GM21723 (cell line): ENCODE results near the gene ELAVL4.
"Not testable (repeated sequence)": the region's sequence is repeated elsewhere in the genome, so short reads cannot be mapped to it uniquely, and the experiment has no call there.

Experiments used
- ATAC-seq: cut with Tn5 transposase; IDR thresholded peaks from one replicate; pipeline ENCODE4 v1.9.1; 2021; ENCODE audit warnings: mild to moderate bottlenecking, moderate library complexity; ENCODE audit not compliant: unreplicated experiment

The ELAVL4 gene

DNA sequence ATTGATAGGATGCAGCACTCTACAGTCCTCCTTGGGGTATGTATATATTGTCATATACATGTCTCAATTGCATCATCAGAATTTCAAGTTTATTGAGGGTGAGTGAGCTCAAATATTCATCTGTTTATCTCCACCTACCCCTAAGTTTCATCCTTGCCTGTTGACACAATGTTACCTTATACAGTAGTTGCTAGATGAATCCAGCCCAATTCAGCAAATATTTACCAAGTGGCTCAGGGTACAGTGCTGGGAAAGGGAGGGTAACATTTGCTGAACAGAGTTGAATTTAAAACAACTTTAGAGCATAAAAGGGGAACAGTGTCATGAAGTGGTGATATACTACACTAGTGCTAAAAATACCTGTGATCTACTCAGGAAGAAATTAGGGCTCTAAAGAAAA, 14.4 kb downstream of the ELAVL4 start:
- no peak for ATAC-seq

DNA sequence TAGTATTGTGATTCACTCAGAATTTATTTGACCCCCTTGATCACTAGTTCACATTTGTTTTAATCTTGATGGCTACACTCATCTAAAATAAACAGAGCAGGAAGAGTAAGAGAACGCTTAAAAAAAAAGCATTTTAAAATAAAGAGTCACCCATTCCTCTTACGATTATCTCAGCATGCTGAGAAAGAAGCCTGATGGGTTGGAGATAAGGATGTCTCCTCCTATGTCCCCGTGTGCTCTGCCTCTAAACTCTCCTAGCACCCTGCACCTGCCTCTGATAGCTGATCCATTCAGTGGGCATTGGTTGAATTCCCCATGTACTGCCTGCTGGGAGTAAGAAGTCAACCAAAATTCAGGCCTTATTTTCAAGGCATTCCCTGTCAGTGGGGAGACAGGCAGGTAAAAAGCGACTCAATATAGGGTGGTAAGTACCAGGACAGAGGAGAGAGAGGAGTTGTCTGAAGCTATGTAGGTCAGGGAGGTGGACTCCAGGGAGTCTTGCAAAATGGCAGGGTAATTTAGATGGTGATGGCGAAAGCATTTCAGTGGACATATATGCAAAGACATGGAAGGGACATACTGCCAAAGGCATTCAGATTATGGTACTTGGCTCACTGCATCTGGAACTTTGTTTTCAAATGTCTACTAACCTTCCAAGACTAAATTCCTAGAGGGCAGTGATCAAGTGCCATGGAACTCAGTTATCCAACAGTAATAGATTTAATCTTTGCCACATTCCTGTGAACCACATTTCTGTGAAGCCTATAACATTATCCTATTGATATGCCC, 18.4 kb downstream of the ELAVL4 start:
- ATAC-seq, result no peak

DNA sequence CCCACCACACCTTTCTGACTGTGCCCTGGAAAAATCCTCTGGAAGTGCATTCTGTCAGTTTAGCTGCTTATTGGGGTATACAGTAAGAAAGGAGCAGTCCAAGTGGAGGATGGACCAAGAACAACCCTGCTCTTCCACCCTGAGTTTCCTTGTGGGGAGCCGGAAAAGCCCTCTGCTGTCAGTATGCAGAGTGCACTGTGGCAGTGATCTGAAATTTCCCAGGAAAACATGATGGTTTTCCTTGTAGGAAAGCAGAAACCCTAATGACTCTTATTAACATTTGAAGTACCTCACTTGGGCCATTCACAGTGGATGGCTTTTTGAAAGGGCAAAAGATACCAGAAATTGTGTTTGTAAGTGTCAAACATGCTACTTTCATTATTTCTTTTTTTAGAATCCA, 20.5 kb downstream of the ELAVL4 start:
- no peak for ATAC-seq

DNA sequence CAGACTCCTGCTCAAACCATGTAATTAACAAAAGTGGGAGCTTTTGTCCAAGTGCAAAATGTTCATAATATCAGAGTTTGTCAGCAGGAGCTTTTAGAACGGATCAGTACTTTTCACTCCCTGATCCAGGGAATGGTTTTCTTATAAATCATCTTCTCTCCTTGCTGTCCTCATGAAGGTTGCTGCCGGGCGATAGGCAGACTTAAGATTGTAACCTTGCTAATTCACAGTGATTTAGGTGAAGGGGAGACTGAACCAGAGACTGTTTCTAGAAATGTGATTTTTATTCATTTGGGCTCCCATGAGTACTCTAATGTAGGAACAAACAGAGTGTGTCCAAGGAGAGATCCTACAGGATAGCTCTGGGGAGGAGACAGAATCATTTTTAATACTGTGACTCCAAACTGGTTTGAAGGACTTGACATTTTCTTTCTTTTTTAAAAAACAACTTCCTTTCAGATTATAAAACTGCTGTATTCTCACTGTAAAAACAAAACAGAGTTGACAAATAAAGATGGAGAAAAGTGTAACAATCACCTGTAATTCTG, 23.7 kb downstream of the ELAVL4 start:
- no peak for ATAC-seq

DNA sequence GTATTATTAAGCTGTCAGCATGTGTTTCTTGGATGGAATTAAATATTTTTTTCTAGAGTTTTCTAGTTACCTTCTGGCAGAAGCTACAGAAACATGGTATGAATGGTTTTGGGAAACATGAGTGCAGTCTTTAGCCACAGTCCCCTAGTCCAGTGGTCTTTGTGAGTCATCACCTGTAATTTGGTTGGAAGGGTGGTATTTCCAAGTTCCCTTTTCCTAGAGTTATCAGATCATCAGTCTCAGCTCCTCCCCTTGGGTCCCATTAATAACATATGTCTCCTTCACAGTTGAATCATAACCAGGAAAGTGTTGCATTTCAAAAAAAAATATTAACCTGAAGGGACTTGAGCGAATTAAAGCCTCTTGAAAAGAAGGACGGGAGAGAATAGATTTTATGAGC, 27.0 kb downstream of the ELAVL4 start:
- no peak for ATAC-seq

DNA sequence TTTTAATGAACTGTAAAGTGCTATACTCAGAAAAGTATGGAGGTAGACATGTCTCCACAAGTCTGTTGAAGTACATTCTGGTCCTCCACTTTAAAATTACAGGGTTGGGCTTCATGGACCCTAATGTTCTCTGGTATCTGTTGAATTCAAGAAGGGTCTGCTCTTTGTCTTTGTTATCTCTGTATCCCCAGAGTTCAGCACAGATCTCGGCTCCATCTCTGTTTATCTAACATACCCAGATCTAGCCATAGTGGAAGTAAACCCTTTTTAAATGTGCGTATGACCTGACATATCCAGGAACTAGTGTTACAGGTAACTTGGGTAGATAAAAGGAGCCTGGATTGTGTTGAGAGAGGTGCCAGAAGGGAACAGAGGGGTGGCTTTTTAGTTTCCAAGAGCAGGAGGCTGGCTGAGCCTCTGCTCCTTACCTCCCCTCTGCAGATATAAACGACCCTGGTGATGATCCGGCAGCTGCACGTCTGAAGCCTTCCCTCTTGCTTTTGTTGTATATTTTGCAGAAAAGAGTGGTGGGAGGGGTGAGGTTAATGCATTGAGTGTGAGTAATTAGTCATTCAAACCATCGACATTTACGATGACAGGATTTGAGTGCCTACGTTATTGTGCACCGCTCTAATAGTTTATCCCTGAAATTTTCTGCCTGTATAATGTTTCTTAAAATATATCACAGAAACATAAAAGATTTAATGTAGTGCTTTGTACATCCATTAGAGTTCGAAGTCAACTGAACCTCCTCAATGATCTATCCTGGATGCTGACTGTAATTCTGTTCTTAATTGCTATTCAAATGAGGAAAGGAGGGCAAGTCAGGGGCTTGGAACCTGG, 30.8 kb downstream of the ELAVL4 start:
- ATAC-seq, result no peak

DNA sequence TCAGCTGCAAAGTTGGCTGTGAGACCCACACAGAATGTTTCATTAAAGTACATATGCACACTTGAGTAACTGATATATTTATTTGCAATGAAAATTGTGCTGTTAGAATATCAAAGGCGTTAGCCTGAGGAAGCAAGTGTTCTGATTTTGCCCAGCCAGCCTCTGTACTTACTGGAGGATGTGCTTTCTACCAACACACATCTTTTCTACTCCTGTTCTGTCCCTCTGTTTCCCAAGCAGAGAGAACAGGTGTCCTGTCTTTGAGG, 31.4 kb downstream of the ELAVL4 start:
- ATAC-seq, result no peak

DNA sequence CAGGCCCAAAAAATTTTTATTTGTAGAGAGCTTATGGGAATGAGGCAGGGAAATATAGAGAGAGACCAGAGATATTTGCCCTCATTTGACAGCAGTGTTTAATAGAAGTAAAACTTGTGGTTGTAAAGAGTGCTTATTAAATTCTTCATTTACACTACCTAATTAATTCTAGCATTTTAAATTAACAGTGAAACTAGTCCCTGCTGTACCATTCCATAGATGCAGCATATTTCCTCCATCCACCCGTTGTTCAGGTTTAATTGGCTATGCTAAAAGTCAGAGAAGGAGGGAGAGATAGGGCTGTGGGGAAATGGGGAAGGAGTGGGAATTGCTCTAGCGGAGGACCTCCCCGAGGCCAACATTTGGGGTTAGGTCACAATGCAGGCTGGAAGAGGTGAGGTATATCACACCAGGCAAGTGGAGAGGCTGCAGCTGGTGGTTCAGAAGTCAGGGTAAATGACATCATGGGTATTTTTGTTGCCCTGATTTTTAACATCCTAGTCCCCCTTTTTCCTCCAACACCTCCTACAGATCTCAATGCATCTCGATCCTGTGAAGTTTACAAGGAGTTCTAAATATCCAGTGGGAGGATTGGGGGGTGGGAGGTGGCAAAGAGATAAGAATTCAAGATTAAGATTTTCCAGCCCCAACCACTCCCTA, 38.6 kb downstream of the ELAVL4 start:
- no peak for ATAC-seq

DNA sequence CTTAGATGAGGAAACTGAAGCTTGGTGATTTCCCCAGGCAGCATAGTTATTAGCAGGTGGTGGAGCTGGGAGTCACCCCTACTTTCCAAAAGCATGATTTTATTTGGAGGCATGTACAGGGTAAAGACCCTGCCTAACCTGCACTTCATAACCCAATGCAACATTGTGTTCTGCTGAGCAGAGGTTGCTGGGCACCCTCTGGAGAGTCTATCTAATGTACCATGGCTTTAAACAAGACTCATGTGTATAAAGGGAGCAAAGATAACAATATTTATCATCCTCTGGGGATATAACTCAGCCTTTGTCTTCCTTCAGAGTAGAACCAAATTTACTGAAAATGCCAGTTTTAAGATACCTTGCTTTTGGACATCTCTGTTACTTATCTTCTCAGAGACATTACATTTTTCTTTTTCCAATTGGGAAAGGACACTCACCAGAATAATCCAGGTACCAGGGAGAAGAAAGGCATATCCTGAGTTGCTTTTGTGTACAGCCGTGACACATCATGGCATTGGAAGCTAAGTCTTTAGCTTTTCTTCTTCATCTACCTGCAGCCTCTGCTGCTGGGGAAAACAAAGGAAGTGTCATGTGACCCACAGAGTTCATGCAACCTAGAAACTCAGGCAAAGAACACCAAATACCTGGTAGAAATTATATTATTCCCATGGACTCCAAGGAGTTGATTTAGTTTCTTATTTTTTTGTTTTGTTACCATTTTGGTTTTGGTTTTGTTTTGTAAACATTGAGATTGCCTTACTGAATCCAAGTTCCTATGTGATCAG, 39.6 kb downstream of the ELAVL4 start:
- ATAC-seq, result no peak

DNA sequence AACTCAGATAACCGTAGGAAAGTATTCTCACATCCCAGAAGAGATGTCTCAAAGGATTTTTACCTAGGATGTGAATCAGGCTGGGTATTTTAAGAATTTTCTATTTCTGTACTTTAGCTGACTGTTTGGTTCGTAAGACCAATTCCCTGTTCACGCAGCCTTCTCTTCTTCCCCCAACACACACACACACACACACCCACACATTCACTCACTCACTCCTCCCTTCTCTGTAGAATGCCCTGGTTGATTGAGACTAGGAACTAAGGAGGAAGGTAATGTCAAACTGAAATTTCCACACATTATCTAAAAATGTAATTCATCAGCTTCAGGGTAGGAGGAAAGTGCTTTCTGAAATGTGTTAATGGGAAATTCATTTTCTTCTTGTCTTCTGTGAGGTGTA, 43.5 kb downstream of the ELAVL4 start:
- no peak for ATAC-seq

DNA sequence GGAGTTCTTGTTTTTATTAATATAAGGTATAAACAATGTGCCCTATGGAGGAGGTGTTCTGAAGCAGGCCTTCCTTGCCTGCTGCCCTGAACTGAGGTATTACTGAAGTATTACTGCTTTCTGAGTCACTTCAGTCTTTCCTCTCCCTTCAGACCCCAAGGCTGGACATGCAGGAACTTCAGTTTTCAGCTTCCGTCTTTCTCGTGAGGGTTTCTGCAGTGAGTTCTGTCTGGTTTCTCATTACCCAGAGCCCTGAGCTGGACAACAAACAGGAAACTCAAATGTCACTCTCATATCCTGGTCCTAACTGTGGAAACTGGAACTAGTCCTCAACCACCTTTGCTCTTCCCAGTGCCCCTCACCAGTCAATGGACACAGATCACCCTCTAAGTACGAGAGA, 46.8 kb downstream of the ELAVL4 start:
- ATAC-seq, result no peak

DNA sequence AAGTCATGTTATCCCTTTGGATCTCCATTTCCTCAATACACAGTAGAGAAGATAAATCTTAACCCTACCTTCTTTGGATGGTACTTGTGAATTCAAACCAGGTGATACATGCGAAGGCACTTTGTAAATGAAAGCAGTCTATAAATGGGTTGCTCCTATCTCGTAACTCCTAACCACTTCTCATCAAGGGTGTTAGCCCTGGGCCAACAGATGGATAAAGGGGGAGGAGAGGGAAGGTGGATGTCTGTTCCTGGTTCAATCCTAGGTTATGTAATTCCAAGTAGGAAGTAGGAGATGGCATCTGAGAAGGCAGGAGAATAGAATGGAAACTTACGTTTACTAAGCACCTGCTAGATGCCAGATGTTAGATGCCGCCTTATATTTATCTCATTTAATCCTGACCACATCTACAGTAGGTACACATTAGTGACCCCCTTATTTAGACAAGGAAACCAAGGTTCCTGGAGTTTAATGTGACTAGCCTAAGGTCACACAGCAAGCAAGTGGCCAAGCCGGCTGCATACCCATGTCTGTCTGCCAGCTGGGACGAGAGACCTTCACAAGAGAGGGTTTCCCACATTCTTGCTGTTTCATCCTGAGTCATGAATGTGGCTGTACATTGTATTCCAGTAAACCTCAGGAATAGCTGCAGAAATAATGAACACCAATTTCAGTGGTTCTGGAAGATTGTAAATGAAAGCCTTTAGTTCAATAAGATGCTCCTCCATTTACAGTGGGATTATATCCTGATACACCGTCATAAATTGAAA, 47.7 kb downstream of the ELAVL4 start:
- ATAC-seq, result no peak

DNA sequence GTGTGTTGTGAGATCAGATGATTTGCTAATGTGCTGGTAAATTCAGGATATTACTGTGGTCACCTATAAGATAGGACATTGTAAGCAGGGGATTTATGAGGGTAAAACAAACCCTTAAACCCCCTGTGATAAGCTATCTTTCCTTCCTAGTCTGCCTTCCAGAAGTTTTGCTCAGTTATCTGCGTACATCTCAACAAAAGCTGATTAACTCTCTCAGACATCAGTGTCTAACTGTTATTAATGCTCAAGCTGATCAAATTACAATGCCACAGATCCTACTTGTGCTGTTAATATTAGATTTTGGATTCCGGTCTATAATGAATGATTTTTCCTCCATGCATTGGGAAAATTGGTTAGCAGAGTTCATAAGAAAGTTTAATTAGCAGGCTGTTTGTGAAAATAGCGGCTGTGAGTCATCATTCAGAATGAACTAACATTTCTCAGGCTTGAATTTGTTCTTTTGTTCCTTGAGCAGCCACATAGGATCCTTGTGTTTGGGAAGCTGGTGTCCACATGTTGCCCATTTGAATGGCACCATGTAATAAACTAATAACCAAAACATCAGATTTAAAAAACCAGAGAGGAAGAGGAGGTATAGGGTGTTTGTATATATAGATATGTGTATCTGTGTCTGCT, 48.7 kb downstream of the ELAVL4 start:
- ATAC-seq, result no peak

DNA sequence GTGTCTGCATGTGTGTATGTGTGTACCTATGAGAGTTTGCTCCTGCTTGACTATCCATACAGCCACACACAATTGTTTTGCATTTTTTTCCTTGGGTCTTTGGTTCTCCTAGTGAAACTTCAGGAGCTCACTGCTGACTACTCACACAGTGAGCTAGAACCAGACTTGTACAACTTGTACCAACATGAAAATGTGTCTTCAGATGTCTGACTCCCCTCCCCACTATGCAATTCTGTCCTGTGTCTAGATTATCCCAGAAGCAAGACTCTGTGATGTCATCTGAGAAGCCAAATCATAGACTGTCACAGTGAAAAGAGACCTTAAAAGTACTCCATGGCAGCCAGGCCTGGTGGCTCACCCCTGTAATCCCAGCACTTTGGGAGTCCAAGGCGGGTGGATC, 49.7 kb downstream of the ELAVL4 start:
- ATAC-seq, result no peak

DNA sequence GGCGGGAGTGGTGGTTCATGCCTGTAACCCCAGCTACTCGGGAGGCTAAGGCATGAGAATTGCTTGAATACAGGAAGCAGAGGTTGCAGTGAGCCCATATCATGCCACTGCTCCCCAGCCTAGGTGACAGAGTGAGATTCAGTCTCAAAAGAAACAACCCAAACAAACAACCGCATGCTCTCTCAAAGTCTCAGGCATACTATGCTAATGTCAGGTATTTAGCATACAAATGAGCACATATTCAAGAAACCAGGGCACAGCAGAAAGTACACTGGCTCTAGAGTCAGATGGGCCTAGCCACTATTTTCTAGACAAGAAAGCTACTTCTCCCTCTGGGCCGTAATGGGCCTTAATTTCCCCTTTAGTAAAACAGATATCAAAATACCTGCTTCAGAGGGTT, 55.0 kb downstream of the ELAVL4 start:
- ATAC-seq, result no peak

DNA sequence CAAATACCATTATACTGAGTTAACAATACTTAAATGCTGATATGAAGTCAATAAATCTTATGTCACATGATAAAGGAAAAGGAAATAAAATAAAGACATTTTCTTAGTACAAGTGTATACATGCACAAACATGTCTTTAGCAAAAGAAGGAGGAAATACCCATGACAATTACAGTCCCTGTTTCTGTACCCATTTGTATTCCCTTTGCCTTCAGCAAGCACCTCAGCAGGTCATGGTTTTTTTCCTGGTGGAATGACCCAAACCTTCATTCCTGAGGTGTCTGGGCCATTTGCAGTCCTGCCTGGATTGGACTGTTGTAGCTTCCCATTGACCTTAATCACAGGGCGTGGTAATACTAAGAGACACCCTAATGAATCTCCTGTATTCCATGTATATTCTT, 57.6 kb downstream of the ELAVL4 start:
- not testable (repeated sequence) for ATAC-seq

DNA sequence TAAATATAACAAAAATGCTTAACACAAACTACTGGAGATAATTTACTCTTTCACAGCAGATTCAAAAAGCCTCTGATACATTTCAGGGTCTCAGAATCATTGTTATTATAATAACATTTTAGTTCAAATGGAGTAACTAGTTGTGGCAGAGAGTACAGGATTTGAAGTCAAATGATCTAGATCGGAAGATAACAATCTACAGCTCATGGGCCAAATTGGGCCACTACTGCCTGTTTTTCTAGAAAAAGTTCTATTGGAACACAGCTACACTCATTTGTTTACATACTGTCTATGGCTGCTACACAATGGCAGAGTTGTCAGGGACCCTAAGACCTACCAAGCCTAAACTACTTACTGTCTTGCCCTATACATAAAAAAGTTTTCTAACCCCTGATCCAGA, 63.6 kb downstream of the ELAVL4 start:
- no peak for ATAC-seq

DNA sequence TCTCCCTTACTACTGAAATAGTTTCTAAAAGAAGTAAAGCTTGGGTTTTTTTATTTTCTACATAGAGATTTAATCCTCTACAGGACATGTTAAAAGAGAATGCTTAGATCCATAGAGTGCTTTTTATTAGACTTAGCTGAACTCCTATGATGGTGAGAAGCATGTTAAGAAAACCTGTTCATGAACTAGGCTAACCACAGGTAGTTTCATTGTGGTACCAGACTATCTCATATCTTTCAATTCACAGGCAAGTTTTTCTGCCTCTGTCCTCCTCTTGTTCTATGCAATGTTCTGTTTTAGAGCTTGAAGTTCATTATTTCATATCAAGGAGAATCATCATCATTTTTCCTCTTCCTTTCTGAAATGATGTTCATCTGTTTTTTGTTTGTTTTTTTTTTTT, 65.4 kb downstream of the ELAVL4 start:
- ATAC-seq, result no peak

DNA sequence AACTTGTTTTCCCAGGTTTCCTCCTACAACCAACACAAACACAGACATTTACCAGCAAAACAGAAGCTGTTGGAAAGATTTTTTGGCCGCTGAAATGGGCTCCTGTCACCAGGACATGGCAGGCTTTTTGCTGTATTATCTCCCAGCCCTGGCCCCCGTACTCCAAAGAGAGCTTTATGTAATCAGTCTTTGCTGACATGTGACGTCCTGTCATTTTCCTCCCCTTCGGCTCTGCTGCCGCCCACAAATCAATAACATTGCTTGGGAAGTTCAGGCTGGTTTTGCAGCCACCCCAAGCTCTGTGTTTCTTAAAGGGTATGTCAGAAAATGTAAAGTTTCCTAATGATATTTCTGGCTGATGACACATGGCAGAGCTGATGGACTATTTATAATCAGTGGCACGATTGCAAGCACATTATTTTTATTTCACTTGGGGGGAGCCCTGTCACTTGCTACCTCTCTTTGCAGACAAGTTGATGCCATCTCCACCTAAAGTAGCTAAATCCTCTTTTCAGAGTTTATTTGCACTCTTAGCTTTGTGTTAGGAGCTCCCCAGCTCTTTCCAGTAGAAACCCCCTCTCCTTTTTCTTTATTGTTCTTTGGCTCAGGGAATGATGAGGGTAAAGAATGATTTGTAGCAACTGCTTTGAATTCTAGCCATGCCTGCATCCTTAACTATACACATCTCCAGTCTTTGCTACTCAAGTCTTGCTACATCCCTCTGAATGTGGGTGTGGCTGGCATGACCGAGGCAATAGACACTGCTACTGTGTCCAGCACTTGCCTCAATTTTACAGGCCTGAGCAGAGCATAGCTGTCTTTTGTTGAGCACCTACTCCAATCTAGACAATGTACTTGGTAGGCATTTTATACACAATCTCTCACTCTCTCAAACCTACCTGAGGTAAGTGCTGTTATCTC, 67.3 kb downstream of the ELAVL4 start:
- ATAC-seq, result no peak
